T1000 (cell line): ENCODE measurements around the gene FRAS1.
"Not testable (repeated sequence)": the region's sequence is repeated elsewhere in the genome, so short reads cannot be mapped to it uniquely, and the experiment has no call there.

Source experiments
- DNase-seq: peaks from one replicate; lab custom pipeline; 2025; ENCODE audit warnings: mixed read lengths; lab: John Stamatoyannopoulos, UW

FRAS1 gene

DNA sequence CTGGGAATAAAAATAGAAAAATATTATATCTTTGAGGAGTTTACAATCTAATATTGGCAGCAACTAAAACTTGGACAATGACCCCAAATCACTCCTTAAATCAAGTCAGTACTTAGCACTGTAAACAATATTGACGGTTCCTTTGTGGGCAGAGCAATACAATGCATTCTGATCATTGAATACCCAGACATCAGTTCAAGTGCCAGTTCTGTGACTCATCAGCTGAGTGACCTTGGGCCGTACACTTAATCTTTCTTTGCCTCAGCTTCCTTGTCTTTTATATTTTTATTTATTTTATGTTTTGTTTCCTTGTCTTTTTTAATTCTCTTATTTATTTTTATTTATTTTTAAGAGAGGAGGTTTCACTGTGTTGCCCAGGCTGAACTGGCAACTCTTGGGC lies 382.2 kb downstream of the FRAS1 start:
- no peak for DNase-seq

DNA sequence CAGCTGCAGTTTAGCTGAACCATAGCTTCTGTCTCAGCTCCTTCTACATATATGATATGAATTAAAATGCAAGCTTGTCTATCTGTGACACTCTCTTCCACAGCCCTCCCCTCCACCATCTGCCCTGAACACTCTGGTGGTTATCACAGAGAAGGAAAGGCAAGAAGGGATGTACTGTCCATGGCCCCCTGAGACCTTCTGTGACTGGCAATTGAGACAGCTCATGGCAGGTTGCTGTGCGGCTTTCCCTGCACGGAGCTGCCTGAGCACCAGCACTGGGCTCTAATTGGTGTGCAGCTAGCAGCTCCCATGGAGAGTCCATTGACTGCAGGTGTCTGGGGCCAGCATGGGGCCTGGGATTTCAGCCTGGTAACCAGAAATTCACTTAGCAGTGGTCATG lies 384.6 kb downstream of the FRAS1 start:
- no peak for DNase-seq

DNA sequence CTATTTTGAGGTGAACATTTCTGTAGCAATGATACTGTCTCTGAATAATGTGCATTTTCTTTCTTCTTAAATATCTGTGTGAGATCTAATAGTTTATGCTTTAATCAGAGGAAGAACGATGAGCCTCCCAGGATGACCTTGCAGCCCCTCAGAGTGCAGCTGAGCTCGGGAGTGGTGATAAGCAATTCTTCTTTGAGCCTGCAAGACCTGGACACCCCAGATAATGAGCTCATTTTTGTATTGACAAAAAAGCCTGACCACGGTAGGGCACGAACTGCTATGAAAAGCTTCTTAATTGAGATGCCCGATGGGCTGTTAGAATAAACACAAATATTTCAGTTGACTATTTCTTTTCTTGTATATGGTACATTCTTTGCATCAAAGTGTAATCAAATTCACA lies 389.5 kb downstream of the FRAS1 start:
- DNase-seq, result no peak

DNA sequence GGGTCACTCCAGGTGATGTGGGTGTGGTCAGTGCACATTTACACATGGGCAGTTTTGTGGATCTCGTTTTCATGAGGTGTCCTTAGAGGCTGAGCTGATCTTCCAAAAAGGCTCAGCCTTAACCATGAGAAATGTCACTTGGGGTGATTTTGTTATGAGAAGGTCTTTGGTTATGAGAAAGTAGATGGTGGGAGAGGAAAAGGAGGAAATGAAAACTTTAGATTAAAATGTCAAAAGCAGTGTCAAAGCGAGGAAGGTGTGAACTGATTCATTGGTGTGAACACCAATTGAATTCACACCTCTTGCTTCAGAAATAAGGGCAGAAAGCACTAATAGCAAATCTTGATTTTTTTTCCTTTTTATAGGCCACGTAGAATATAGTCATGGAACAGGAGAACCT lies 394.3 kb downstream of the FRAS1 start:
- no peak for DNase-seq

DNA sequence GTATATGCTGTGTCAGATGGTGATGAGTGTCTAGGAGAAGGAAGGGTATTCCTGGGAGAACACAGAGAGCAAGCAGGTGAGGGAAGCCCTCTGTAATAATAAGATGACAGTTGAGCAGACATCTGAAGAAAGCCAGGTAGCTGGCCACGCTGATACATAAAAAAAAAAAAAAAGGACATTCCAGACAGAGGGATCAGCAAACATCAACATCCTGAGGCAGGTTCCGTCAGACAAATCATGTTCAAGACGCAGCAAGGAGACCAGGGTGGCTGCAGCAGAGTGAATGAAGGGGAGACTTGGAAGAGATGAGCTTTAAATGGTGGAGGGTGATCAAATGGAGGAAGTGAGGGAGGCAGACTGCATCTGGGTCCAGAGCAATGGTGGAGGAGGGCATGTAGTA lies 396.9 kb downstream of the FRAS1 start:
- DNase-seq, result no peak

DNA sequence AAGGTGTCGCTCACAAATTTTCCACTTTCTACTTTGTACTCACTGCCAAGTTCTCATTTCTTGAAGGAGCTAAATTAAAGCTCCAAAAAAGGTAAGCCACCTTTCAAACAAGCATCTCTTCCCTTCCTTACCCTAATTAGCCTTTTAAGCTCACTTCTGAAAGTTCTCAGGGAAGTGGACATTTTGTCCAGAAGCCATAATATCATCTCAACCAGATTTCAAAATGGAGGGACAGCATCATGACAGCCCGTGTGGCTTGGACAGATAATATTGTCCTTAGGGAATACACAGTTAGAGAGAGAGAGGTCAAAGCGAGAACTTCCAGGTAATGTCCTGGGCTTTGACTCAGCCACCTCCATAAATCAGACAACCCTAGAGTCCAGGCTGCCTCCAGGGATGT lies 400.6 kb downstream of the FRAS1 start:
- DNase-seq, result no peak

DNA sequence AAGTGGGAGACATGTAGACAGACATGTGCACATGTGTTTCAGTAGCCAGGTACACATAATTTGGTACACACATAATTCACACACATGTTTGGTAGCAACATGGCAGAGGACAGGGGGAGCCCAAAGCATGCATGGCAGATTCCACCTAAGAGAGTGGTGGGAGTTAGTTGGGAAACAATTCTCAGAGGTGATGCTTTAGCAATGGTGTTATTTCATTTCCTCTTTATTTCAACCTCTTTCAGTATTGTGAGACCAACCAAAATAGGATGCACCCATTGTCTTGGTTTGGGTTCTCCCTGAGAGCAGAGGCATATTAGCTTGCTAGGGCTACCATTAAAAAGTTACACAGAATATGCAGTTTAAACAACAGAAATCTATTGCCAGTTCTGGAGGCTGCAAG lies 402.2 kb downstream of the FRAS1 start:
- DNase-seq, result no peak

DNA sequence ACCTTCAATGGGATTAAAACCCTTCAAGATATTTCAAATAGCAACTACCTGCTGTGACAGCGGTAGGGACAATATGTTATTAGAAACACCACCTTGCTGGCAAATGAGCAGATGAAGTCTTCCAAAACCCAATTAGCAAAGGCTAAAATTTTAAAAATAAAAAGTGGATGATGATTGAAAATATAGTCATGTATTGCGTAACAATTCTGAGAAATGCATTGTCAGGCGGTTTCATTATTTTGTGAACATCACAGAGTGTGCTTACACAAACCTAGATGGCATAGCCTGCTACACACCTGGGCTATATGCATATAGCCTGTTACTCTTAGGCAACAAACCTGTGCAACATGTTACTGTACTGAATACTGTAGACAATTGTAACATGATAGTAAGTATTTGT lies 403.2 kb downstream of the FRAS1 start:
- DNase-seq, result no peak

DNA sequence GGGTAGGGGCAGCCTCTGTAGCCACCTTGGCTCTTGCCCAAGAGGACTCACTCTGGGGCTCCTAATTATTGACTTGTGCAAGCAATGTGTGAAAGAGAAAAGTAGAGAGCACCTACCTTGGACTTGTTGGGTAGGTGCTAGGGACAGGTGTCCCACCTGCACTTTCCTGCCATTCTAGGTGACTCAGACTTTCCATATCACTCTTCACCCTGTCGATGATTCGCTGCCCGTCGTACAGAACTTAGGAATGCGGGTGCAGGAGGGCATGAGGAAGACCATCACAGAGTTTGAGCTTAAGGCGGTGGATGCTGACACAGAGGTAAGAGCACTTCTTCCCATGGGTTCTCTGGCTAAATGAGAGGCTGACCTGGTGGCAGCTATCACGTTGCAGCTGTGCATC lies 407.1 kb downstream of the FRAS1 start:
- DNase-seq, result no peak

DNA sequence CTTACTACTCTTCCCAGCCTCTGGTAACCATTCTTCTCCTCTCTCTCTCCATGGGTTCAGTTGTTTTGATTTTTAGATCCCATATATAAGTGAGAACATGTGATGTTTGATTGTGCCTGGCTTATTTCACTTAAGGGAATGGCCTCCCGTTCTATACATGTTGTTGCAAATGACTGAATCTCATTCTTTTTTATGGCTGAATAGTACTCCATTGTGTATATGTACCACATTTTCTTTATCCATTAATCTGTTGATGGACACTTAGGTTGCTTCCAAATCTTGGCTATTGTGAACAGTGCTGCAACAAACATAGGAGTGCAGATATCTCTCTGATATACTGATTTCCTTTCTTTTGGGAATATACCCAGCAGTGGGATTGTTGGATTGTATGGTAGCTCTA lies 410.1 kb downstream of the FRAS1 start:
- DNase-seq, result not testable (repeated sequence)

DNA sequence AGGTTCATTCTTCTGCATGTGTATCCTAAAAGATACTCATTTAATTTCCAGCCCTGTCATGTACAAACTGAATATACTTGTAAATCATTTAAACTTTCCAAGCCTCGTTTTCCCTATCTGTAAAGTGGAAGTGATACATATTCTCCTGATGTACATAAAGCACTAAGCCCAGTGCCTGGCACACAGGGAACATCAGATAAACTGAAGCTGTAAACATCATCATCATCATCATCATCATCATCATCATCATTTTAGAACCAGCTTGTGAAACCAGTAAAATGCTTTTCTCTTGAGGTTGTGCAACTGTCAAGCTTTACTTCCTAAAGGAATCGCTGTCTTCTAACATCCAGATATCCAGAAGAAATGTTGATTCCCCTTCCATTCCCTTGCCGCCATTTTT lies 411.1 kb downstream of the FRAS1 start:
- no peak for DNase-seq

DNA sequence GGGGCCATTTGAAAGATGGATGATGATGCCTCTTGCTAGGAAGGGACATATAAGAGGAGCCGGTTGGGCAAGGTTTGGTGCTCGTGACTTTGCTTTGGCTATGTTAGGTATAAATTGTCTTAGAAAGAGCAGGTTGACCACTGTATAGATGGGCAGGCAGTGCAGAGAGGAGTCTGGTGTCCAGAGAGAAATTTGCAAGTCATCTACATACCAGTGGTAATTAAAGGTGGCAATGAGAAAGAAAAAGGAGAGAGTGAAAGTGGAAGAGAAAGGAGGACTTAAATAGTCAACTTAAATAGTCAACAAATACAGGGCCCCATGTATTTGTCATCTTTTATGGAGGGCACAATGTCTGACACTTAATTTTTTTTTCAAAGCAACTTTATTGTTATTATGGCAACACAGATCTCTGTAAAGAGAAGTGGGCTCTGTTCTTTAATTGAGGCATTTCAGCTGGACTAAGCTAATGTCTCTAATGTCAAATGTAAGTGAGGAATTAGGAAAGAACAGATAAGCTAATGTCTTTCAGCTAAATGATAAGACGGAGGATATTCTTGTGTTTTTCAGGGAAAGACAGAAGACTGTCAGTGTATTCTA lies 419.1 kb downstream of the FRAS1 start:
- no peak for DNase-seq

DNA sequence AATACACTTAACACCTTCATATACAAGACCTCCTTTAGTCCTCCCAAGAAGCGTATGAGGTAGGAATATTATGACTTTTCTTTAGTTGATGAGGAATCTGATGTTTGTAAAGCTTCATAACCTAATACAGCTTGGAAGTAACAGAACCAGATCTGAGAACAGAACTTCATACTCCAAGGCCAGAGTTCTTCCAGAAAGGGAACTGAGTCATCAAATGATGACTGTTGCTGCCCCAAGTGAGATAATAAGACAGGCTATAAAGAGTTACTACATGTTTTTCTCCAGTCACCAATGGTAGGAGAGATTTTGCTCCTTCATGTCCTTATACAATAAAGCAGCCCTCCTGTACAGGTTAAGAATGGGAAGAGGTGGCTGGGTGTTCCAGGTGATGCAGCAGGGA lies 420.2 kb downstream of the FRAS1 start:
- DNase-seq, result no peak

DNA sequence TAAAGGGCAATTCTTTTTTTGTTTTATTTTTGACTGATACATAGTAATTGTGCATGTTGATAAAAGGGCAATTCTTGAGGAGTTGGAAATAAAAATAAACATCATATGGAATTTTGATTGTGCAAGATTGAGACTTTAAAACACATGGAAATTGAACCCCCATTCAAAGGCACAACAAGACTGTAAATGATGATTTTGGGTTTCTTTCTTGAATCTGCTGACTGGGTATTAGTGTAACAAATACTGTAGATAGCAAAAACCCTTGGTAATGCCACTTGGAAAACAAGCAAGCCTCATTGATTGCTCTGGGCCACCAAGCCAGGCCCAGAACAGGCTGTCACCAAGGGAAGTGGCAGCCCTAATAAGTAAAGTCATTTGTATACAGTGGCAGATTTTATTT lies 421.4 kb downstream of the FRAS1 start:
- no peak for DNase-seq

DNA sequence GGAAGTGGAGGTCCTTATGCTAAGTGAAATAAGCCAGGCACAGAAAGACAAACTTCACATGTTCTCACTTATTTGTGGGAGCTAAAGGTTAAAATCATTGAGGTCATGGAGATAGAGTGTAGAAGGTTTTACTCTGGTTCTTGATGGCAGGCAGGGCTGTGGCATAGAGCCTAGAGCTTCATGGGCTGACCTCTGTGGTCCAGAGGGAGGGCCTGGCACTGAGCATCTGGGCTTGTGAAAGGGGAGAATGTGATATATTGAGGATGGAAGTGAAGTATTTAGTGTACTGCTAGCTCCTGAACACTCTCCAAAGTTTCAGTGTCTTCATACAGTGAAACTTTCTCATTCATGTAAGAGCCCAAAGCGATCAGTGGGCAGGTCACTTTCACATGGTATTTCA lies 423.2 kb downstream of the FRAS1 start:
- no peak for DNase-seq

DNA sequence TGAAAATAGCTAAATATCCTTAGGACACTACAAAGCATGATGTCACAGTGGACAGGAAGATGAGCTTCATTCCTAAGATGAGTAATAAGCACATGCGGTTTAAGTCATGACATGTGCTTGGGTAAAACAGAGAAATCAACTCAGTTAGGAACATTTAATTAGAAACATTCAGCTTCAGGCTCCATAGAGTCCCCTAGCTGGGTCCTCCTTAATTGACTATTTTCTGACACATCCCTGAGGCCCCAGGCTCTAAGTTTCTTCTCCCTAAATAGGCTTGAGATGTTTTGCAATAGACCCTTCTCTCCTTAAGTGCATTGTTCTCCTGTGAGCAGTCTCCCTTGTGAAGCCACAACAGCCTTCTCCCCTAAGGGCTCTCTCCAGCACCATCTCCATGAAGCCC lies 424.1 kb downstream of the FRAS1 start:
- DNase-seq, result peak; percentile 37

DNA sequence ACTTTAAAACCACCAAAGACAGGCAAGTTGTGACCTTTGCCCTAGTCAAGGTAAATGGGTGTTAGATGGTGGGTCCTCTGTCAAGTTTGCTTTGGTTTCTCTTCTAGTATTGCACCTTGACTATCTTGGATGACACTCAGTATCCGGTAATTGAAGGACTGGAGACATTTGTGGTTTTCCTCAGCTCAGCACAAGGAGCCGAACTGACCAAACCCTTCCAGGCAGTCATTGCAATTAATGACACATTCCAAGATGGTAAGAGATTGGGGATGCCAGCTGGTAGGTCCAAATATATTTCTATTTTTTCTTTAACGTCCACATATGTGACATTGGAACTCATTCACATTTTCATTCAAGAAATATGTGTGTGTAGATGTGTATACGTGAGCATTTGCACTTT lies 425.2 kb downstream of the FRAS1 start:
- no peak for DNase-seq

DNA sequence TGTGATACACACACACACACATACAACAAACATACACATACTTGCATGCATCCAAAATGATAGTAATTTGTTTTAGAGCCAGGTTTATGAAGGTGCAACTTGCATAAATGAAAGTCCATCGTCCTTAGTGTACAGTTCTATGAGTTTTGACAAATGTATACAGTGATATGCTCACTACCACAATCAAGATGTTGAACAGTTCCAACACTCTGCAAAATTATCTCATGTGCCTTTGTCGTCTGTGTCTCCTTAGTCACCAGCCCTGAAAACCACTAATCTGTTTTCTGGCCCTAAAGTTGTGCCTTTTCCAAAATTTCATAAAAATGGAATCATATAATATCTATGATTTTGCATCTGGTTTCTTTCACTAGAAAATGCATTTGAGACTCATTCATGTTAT lies 426.7 kb downstream of the FRAS1 start:
- DNase-seq, result no peak

DNA sequence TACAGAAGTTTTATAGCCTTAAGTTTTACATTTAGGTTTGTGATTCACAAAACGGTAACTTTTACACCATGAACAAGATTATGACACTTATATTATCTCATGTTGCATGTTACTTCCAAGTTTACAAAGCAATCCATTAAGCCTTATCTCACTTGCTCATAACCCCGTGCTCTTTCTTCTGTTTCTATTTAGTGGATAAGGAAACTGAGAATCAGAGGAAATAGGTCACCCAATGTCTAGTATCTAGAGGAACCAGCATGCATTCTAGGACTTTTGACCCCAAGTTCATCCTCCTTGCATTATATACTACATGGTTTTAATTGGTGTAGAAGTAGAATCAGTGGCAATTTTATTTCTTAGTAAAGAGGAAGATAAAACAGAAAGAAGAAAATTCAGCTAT lies 427.5 kb downstream of the FRAS1 start:
- no peak for DNase-seq

DNA sequence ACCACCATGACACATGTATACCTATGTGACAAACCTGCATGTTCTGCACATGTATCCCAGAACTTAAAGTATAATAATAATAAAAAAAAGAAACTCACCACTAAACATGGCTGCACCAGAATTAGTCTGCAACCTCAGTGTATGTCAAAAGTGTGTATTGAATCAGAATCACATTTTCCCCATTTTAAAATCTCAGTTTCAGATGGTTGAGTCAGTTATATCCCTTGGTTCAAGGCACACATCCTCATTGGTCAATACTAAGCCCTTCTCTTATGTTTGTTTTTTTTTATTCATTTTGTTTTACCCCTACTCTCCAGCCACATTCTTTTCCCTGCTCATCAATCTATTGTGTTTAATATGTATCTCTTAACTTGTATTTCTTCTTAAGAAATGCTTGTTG lies 436.6 kb downstream of the FRAS1 start:
- no peak for DNase-seq

DNA sequence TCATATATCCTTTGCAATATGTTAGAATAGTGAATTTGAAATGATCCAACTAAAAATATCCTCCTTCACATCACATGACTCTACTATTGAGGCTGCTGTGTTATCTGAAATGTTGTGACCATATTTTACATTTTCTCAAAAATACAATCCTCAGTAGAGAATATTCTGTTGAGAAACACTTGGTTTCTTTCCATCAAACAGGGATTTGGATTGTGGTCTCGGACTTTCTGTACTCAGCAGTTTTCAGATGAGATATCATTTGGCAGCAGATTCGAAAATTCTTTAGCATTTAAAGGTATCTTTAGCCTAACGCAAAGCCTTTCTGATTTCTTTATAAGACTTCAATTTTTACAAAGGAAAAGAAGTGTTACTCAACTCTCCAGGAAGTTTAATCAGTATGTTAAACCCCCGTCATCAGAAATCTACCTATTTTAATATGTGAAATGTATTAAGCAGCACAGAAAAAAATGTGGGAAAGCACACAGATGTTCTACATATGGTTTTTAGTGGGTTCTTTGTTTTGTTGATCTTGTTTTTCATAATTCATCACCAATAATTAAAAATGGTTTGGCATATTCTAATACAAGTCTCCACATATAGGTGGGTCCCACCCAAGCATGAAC lies 439.0 kb downstream of the FRAS1 start:
- no peak for DNase-seq

DNA sequence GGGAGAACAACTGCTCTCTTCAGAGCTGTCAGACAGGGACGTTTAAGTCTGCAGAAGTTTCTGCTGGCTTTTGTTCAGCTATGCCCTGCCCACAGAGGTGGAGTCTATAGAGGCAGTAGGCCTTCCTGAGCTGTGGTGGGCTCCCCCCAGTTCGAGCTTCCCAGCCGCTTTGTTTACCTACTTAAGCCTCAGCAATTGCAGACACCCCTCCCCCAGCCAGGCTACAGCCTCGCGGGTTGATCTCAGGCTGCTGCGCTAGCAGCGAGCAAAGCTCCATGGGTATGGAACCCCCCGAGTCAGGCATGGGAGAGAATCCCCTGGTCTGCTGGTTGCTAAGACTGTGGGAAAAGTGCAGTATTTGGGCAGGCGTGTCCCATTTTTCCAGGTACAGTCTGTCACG lies 449.1 kb downstream of the FRAS1 start:
- not testable (repeated sequence) for DNase-seq

DNA sequence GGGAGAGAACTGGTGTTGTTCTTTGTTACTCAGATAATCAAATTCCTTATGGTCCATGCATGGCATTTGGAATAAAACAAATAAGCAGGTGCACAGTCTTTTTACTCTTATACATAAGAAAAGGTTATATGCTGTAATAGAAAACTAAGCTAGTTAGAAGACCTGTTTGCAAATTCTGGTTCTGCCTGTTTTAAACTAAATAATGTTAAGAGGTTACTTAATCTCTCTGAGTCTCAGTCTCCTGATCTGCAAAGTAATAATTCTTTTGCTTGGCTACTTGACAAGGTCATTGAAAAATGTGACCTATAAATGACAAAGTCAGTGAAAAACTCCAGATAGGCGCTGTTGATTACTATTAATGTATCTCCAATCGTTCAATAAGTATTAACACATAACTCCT lies 451.9 kb downstream of the FRAS1 start:
- DNase-seq, result no peak

DNA sequence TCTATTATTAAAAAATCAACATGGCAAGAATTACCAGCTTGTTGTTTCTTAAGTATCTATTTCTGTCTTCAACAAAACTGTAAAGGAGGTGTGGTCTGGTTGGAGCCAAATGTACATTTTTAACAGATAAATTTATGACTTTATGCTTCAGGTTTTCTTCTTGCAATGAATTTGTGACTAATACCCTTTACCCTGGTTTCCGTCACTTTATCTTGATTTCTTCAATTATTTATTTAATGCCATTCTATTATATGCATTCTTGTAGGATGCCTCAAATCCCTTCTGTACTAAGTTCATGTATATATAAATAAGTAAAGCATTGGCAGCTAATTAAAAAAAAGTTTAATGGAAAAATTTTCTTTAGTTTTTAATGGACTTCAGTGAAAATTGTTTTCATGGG lies 453.0 kb downstream of the FRAS1 start:
- no peak for DNase-seq
